Peyer's patch (tissue), 4 donors: ENCODE results near the gene CNTN5. TPM values are rescaled to one million over a fixed set of nuclear protein-coding genes. Genes with fewer than 3 reads are reported as not detected.

ENCODE experiments used
- DNase-seq, 3 donors: peaks; one replicate each; pipeline ENCODE4 v3.0.0-alpha.2; 2017 to 2019
- H3K27ac ChIP-seq, 4 donors: fragments of 200-600 bp; sonication (generic); one replicate each; pipeline ENCODE4 v1.5.1; 2016 to 2019
- H3K27me3 ChIP-seq, 2 donors: fragments of 200-600 bp; sonication (generic); one replicate each; pipeline ENCODE4 v1.5.1; 2019
- H3K36me3 ChIP-seq, 3 donors: fragments of 200-600 bp; sonication (generic); one replicate each; pipeline ENCODE4 v1.5.1; 2016 to 2019
- H3K4me1 ChIP-seq, 4 donors: fragments of 200-600 bp; sonication (generic); one replicate each; pipeline ENCODE4 v1.5.1; 2016 to 2019
- H3K4me3 ChIP-seq, 4 donors: fragments of 200-600 bp; sonication (generic); 1 replicate in 3 of 4; 2 replicates in 1 of 4; pipeline ENCODE4 v1.5.1; 2016 to 2019; ENCODE audit warnings: mild to moderate bottlenecking in 1 of 4
- H3K9me3 ChIP-seq, 4 donors: fragments of 200-600 bp; sonication (generic); one replicate each; pipeline ENCODE4 v1.5.1; 2016 to 2019; ENCODE audit warnings: mild to moderate bottlenecking in 1 of 4
- POLR2A ChIP-seq, 2 donors: fragments of 450-650 bp; IDR thresholded peaks; one replicate each; pipeline ENCODE4 v1.5.1; 2017; ENCODE audit warnings: antibody characterized with exemption in 2 of 2, mild to moderate bottlenecking in 2 of 2, moderate library complexity in 2 of 2
- total RNA-seq, 4 donors: library from RNA; depleted of rRNA; stranded (reverse); fragments of >200 nt; gene quantifications; one replicate each; pipeline ENCODE4 v1.1.0, GENCODE V29; 2016
- TF ChIP-seq, protein P1 (sequence below), 6 experiments: fragments of 450-650 bp in 4 of 6; fragments of 200-600 bp in 2 of 6; sonication (generic) in 1 of 6; IDR thresholded peaks; one replicate each; pipeline ENCODE4 v1.5.1; 2017 to 2019; ENCODE audit warnings: antibody characterized with exemption in 6 of 6, mild to moderate bottlenecking in 3 of 6, moderate library complexity in 1 of 6

CNTN5 gene
- total RNA-seq, 4 donors from 2014 or later, result not detected

DNA sequence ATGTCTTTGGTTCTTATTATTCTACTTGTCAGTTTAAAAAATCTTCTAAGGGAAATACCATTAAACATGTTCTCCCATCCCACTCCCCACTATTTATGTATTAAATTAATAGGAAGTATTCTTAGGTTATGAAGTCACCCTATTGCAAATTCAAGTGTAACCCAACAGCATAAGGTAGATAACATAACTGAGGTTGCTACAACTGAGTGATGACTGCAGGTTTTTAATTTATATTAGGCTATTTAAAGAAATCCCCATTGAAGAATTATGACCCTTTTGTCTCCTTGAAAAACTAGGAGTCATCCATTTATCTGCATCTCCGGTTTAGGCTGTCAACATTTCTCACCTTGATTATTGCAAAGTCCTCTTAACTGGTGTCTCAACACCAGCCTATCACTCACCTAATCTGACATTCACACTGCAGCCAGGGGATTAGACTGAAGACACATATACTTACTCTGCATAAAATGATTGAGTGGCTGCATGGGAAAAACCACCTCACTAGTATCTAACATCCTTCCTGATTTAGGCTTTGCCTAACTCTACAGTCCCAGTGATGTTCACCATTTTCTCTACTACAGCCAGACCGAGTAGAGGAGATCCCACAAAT is 649.4 kb downstream of the CNTN5 start:
- Histone ChIP-seq H3K9me3 (no peaks in the 10 kb centered on the region), H3K27me3 (no peaks in the 10 kb centered on the region), H3K27ac (no peak overlapping the region), H3K4me1 (no peaks in the 10 kb centered on the region), H3K4me3 (no peak overlapping the region), H3K36me3 (no peaks in the 10 kb centered on the region)
- no peak for DNase-seq
- TF ChIP-seq, protein P1, sequence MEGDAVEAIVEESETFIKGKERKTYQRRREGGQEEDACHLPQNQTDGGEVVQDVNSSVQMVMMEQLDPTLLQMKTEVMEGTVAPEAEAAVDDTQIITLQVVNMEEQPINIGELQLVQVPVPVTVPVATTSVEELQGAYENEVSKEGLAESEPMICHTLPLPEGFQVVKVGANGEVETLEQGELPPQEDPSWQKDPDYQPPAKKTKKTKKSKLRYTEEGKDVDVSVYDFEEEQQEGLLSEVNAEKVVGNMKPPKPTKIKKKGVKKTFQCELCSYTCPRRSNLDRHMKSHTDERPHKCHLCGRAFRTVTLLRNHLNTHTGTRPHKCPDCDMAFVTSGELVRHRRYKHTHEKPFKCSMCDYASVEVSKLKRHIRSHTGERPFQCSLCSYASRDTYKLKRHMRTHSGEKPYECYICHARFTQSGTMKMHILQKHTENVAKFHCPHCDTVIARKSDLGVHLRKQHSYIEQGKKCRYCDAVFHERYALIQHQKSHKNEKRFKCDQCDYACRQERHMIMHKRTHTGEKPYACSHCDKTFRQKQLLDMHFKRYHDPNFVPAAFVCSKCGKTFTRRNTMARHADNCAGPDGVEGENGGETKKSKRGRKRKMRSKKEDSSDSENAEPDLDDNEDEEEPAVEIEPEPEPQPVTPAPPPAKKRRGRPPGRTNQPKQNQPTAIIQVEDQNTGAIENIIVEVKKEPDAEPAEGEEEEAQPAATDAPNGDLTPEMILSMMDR (IDR thresholded peaks at IDR 0.05), result no peak
- no peak for TF ChIP-seq POLR2A (IDR thresholded peaks at IDR 0.05)

DNA sequence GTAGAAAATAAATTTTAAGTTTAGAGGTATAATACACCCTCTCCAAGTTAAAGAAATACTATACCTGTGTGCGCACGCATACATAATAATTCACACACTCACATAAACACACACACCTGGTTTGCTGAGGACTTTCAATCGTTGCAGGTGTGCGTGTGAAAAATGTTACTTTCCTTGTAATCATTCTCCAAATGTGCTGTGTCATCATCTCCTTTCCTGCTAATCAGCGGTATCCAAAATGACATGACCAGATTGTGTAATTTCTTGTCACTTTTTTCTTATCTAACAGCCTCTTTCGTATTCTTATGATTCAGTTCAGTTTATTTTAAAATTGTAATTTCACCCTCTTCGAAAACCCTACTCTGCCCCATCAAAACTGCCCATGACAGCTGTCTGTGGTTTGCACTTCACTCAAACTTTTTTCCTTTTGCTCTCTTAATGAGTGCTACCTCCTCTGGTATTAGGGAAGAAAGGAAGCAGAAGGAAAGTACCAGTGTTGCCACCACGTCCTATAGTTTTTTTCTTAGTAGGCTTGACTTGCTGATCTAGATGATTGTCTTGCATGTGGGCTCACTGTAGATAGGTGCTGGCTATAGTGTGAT is 651.2 kb downstream of the CNTN5 start:
- Histone ChIP-seq H3K4me1 (no peaks in the 10 kb centered on the region), H3K9me3 (no peaks in the 10 kb centered on the region), H3K27ac (no peak overlapping the region), H3K4me3 (no peak overlapping the region), H3K27me3 (no peaks in the 10 kb centered on the region), H3K36me3 (no peaks in the 10 kb centered on the region)
- TF ChIP-seq, protein P1 (IDR thresholded peaks at IDR 0.05), result no peak
- TF ChIP-seq POLR2A (IDR thresholded peaks at IDR 0.05), result no peak
- DNase-seq, result no peak

GRCh38 chr11:99676292-99676691 is 655.5 kb downstream of the CNTN5 start:
- no peaks in the 10 kb centered on the region for H3K36me3 ChIP-seq
- H3K27me3 ChIP-seq, result no peaks in the 10 kb centered on the region

GRCh38 chr11:99682171-99682570 is 661.4 kb downstream of the CNTN5 start:
- DNase-seq, result no peak
- H3K4me1 ChIP-seq, result no peaks in the 10 kb centered on the region
- no peak overlapping the region for H3K4me3 ChIP-seq
- no peaks in the 10 kb centered on the region for H3K36me3 ChIP-seq
- TF ChIP-seq, protein P1 (IDR thresholded peaks at IDR 0.05), result no peak
- no peak for TF ChIP-seq POLR2A (IDR thresholded peaks at IDR 0.05)
- H3K27me3 ChIP-seq, result no peaks in the 10 kb centered on the region
- no peak overlapping the region for H3K27ac ChIP-seq
- no peaks in the 10 kb centered on the region for H3K9me3 ChIP-seq

More at GRCh38 chr11:99676292-99676691, 655.5 kb downstream of the CNTN5 start:
- no peak for DNase-seq
- TF ChIP-seq, protein P1 (IDR thresholded peaks at IDR 0.05), result no peak
- no peak for TF ChIP-seq POLR2A (IDR thresholded peaks at IDR 0.05)
- no peaks in the 10 kb centered on the region for H3K9me3 ChIP-seq
- H3K4me1 ChIP-seq, result no peaks in the 10 kb centered on the region
- no peak overlapping the region for H3K4me3 ChIP-seq
- H3K27ac ChIP-seq, result no peak overlapping the region

DNA sequence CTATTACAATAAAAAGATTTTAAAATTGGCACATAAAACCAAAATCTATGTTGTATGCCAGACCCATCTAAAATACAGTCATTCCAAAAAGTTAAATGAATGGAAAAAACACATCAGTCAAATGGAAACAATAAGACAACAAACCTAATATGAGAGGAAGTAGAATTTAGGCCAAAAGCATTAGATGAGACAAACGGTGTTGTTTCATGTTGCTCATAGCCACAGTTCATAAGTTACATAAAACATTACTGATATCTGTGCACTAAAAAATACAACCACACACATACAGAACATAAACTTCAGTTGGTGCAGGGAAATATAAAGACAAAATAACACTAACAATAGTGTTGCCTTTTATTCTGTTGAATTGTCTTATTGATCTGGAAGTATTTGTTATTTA is 661.9 kb downstream of the CNTN5 start:
- Histone ChIP-seq H3K4me1 (no peaks in the 10 kb centered on the region), H3K27me3 (no peaks in the 10 kb centered on the region), H3K36me3 (no peaks in the 10 kb centered on the region), H3K9me3 (no peaks in the 10 kb centered on the region), H3K4me3 (no peak overlapping the region), H3K27ac (no peak overlapping the region)
- no peak for TF ChIP-seq POLR2A (IDR thresholded peaks at IDR 0.05)
- TF ChIP-seq, protein P1 (IDR thresholded peaks at IDR 0.05), result no peak
- no peak for DNase-seq
